Esophagus muscularis mucosa (tissue), 4 donors: ENCODE measurements around the gene PGM3. TPM values are rescaled to one million over a fixed set of nuclear protein-coding genes. Genes with fewer than 3 reads are reported as not detected.

Source experiments
- DNase-seq: peaks from one replicate; pipeline ENCODE4 v3.0.0-alpha.2; 2017; ENCODE audit errors: extremely low spot score
- H3K27ac ChIP-seq, 4 donors: fragments of 200-600 bp; sonication (generic); replicated peaks in 1 of 4; 1 replicate in 3 of 4; 2 replicates in 1 of 4; pipeline ENCODE4 v1.5.1; 2016 to 2019; ENCODE audit warnings: mild to moderate bottlenecking in 1 of 4
- H3K27me3 ChIP-seq, 4 donors: fragments of 200-600 bp; sonication (generic); one replicate each; pipeline versions ENCODE4 v1.5.1 to v1.6.0; 2016 to 2019
- H3K36me3 ChIP-seq, 4 donors: fragments of 200-600 bp; sonication (generic); one replicate each; pipeline ENCODE4 v1.5.1; 2016 to 2019
- H3K4me1 ChIP-seq, 4 donors: fragments of 200-600 bp; sonication (generic); one replicate each; pipeline ENCODE4 v1.5.1; 2016 to 2019
- H3K4me3 ChIP-seq, 4 donors: fragments of 200-600 bp; sonication (generic); 1 replicate in 2 of 4; 2 replicates in 2 of 4; pipeline ENCODE4 v1.5.1; 2016 to 2019; ENCODE audit warnings: mild to moderate bottlenecking in 4 of 4, moderate library complexity in 1 of 4
- H3K9me3 ChIP-seq, 4 donors: fragments of 200-600 bp; sonication (generic); 1 replicate in 3 of 4; 2 replicates in 1 of 4; pipeline ENCODE4 v1.5.1; 2016 to 2019
- EP300 ChIP-seq: sonication (generic); formaldehyde crosslinking; IDR thresholded peaks from one replicate; pipeline ENCODE4 v1.6.1; 2017; ENCODE audit warnings: antibody characterized with exemption
- POLR2A ChIP-seq: fragments of 450-650 bp; IDR thresholded peaks from one replicate; pipeline ENCODE4 v1.6.1; 2017; ENCODE audit warnings: antibody characterized with exemption, moderate library complexity, mild to moderate bottlenecking, low read depth
- POLR2AphosphoS5 ChIP-seq, 2 donors: sonication (generic); formaldehyde crosslinking; IDR thresholded peaks; one replicate each; pipeline ENCODE4 v1.6.1; 2017; ENCODE audit warnings: antibody characterized with exemption in 2 of 2
- WGBS: methylation state at CpG from one replicate; pipeline ENCODE4 v1.1.5; 2018; 5-methylcytosine and 5-hydroxymethylcytosine counted together
- intact Hi-C: fragments of 100-400 bp; cut with DNase I; formaldehyde crosslinking; loops from one replicate; pipeline ENCODE4 v1.15.1; 2023
- total RNA-seq, 4 donors: library from RNA; depleted of rRNA; stranded (reverse); fragments of >200 nt; gene quantifications; one replicate each; pipeline versions ENCODE4 v1.1.0 to v1.2.1, GENCODE V29; 2016
- TF ChIP-seq, protein P1 (sequence below), 3 experiments: fragments of 200-600 bp in 2 of 3; fragments of 450-650 bp in 1 of 3; sonication (generic) in 2 of 3; IDR thresholded peaks; one replicate each; pipeline ENCODE4 v1.5.1; 2017 to 2019; ENCODE audit warnings: antibody characterized with exemption in 3 of 3, mild to moderate bottlenecking in 2 of 3, moderate library complexity in 1 of 3

PGM3 gene
- total RNA-seq, 4 donors from 2014 or later: 7.1 to 15.4 (median 8.9) TPM

GRCh38 chr6:83188501-83188900 lies 4.6 kb downstream of the PGM3 start:
- no peak overlapping the region for H3K27ac ChIP-seq

DNA sequence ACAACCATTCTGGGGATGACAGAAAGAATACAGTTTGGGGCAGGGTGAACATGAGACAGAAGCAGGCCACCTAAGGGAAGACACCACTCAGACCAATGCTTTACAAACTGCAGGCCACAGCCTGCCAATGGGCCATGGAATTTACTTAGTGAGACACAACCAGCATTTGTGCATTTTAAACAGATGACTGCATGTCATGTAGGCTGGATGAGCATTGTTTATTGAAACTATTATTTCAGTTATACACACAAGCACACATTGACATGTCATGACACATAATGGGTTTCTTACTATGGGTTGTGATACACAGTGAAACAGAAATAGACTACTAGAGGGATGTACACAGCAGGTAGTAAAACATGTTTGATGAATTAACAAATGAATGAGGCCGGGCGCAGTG lies 8.0 kb downstream of the PGM3 start:
- no peak overlapping the region for H3K27ac ChIP-seq
- 97% methylated on average over 2 of the region's 2 CpGs for WGBS
- TF ChIP-seq, protein P1, sequence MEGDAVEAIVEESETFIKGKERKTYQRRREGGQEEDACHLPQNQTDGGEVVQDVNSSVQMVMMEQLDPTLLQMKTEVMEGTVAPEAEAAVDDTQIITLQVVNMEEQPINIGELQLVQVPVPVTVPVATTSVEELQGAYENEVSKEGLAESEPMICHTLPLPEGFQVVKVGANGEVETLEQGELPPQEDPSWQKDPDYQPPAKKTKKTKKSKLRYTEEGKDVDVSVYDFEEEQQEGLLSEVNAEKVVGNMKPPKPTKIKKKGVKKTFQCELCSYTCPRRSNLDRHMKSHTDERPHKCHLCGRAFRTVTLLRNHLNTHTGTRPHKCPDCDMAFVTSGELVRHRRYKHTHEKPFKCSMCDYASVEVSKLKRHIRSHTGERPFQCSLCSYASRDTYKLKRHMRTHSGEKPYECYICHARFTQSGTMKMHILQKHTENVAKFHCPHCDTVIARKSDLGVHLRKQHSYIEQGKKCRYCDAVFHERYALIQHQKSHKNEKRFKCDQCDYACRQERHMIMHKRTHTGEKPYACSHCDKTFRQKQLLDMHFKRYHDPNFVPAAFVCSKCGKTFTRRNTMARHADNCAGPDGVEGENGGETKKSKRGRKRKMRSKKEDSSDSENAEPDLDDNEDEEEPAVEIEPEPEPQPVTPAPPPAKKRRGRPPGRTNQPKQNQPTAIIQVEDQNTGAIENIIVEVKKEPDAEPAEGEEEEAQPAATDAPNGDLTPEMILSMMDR (IDR thresholded peaks at IDR 0.05): no peak
- no peak for TF ChIP-seq POLR2A
- TF ChIP-seq EP300: no peak
- TF ChIP-seq POLR2AphosphoS5 (IDR thresholded peaks at IDR 0.05): no peak
- peaks cover 0 to 71% (median 42%) of the 10 kb centered on the region in 4 donors for H3K36me3 ChIP-seq
- no peaks in the 10 kb centered on the region for H3K27me3 ChIP-seq
- H3K9me3 ChIP-seq: no peaks in the 10 kb centered on the region
- intact Hi-C loops: no loop called here
- no peaks in the 10 kb centered on the region for H3K4me1 ChIP-seq
- DNase-seq: no peak
- no peak overlapping the region for H3K4me3 ChIP-seq

More at GRCh38 chr6:83188501-83188900, 4.6 kb downstream of the PGM3 start:
- H3K27me3 ChIP-seq: no peaks in the 10 kb centered on the region
- no peak overlapping the region for H3K4me3 ChIP-seq
- intact Hi-C loops: no loop called here
- H3K9me3 ChIP-seq: no peaks in the 10 kb centered on the region
- 72% methylated on average over 3 of the region's 3 CpGs for WGBS
- no peak for TF ChIP-seq POLR2AphosphoS5 (IDR thresholded peaks at IDR 0.05)
- TF ChIP-seq, protein P1 (IDR thresholded peaks at IDR 0.05): no peak
- TF ChIP-seq POLR2A: no peak
- no peak for TF ChIP-seq EP300
- no peak for DNase-seq
- H3K36me3 ChIP-seq: peaks cover 0 to 43% (median 21%) of the 10 kb centered on the region in 4 donors
- H3K4me1 ChIP-seq: peaks cover 0 to 22% (median 21%) of the 10 kb centered on the region in 4 donors

GRCh38 chr6:83183082-83183828 lies 9.8 kb downstream of the PGM3 start:
- H3K4me1 ChIP-seq: no peaks in the 10 kb centered on the region
- no peak for DNase-seq
- TF ChIP-seq EP300: no peak
- TF ChIP-seq, protein P1 (IDR thresholded peaks at IDR 0.05): no peak
- TF ChIP-seq POLR2AphosphoS5 (IDR thresholded peaks at IDR 0.05): no peak
- no peak for TF ChIP-seq POLR2A
- H3K9me3 ChIP-seq: no peaks in the 10 kb centered on the region
- no peaks in the 10 kb centered on the region for H3K27me3 ChIP-seq
- WGBS: 76% methylated on average over 9 of the region's 9 CpGs
- no peak overlapping the region for H3K27ac ChIP-seq
- H3K36me3 ChIP-seq: peaks cover 0 to 85% (median 44%) of the 10 kb centered on the region in 4 donors
- no peak overlapping the region for H3K4me3 ChIP-seq
- intact Hi-C loops: no loop called here

DNA sequence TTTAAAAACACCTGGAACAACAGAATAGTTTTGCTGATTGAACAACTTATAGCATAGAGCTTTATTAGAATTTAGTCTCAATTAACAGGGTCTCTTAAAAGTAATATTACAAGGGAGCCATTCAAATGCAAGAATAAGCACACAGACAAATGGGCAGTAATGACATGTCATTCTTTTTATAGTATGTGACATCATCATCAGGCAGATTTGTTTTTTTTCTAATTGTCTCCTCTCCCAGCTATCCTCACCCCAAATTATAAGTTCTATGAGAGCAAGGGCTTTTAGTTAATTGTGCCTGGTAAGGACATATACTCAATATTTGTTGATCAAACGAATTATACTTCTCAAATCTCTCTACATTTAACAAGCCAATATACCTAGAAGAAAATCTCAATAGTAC lies 11.0 kb downstream of the PGM3 start:
- Histone ChIP-seq H3K36me3 (peaks cover 0 to 92% (median 43%) of the 10 kb centered on the region in 4 donors), H3K27ac (no peak overlapping the region), H3K27me3 (no peaks in the 10 kb centered on the region), H3K4me3 (no peak overlapping the region), H3K4me1 (no peaks in the 10 kb centered on the region), H3K9me3 (no peaks in the 10 kb centered on the region)
- intact Hi-C loops: no loop called here
- 80% methylated on average over 1 of the region's 1 CpG for WGBS
- TF ChIP-seq POLR2A: no peak
- TF ChIP-seq EP300: no peak
- no peak for TF ChIP-seq POLR2AphosphoS5 (IDR thresholded peaks at IDR 0.05)
- TF ChIP-seq, protein P1 (IDR thresholded peaks at IDR 0.05): no peak
- DNase-seq: no peak
